ENCODE data around the gene UBTF. TPM values are rescaled to one million over a fixed set of nuclear protein-coding genes. Genes with fewer than 3 reads are reported as not detected.

Gene UBTF
- total and polyA plus RNA-seq, 4 experiments from 2014 or later, result 12.2 to 264 (median 157) TPM

GRCh38 chr17:44236444-44236991, 17.0 kb upstream of the UBTF start:
- POLR2A ChIA-PET (ENCODE audit: partially characterized antibody), result no interaction called here
- intact Hi-C loops (cut with micrococcal nuclease), result no loop called here
- Mint-ChIP-seq H3K4me3 (no peak overlapping the region), H3K36me3 (no peaks in the 10 kb centered on the region), H3K9me3 (no peaks in the 10 kb centered on the region), H3K27me3 (peaks cover 3 to 9% of the 10 kb centered on the region in 2 donors), H3K27ac (no peak overlapping the region), H3K4me1 (peaks cover 4 to 6% (median 4%) of the 10 kb centered on the region in 4 donors)
- DNase-seq, result no peak
- Histone ChIP-seq H3K27me3 (ENCODE audit: insufficient read depth, low read length) (no peaks in the 10 kb centered on the region), H3K36me3 (ENCODE audit: insufficient read depth, low read length) (no peaks in the 10 kb centered on the region), H3K4me3 (ENCODE audit: low read length in 2 of 2) (no peak overlapping the region), H3K27ac (ENCODE audit: low read depth, low read length) (no peak overlapping the region), H3K4me1 (ENCODE audit: insufficient read depth, low read length) (no peaks in the 10 kb centered on the region), H3K9me3 (ENCODE audit: control insufficient read depth in 1 of 2, low read length in 2 of 2) (no peaks in the 10 kb centered on the region)
- CTCF ChIA-PET (ENCODE audit: partially characterized antibody), result no interaction called here

DNA sequence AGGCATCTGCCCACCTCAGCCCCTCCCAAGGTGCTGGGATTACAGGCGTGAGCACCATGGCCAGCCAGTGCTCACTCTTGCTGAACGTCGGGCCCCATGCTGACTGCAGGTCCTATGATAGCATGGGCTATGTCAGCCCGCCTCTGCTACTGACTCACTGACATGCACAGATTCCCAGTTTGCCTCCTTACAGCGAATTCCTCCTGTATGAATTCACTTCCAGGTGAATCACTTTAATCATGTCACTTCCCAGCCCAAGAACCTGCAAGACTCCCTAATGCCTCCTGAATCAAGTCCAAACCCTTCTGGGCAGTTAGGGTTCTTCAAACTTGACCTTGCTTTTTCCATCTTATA, 16.1 kb upstream of the UBTF start:
- Mint-ChIP-seq H3K9me3 (no peaks in the 10 kb centered on the region), H3K4me1 (peaks cover 4 to 6% (median 4%) of the 10 kb centered on the region in 4 donors), H3K36me3 (no peaks in the 10 kb centered on the region), H3K4me3 (no peak overlapping the region), H3K27ac (no peak overlapping the region), H3K27me3 (peaks cover 3 to 9% of the 10 kb centered on the region in 2 donors)
- Histone ChIP-seq H3K27me3 (ENCODE audit: insufficient read depth, low read length) (no peaks in the 10 kb centered on the region), H3K27ac (ENCODE audit: low read depth, low read length) (no peak overlapping the region), H3K4me3 (ENCODE audit: low read length in 2 of 2) (no peak overlapping the region), H3K9me3 (ENCODE audit: control insufficient read depth in 1 of 2, low read length in 2 of 2) (no peaks in the 10 kb centered on the region), H3K36me3 (ENCODE audit: insufficient read depth, low read length) (no peaks in the 10 kb centered on the region), H3K4me1 (ENCODE audit: insufficient read depth, low read length) (no peaks in the 10 kb centered on the region)
- DNase-seq, result no peak
- POLR2A ChIA-PET (ENCODE audit: partially characterized antibody), result no interaction called here
- intact Hi-C loops (cut with micrococcal nuclease), result no loop called here
- CTCF ChIA-PET (ENCODE audit: partially characterized antibody), result no interaction called here

DNA sequence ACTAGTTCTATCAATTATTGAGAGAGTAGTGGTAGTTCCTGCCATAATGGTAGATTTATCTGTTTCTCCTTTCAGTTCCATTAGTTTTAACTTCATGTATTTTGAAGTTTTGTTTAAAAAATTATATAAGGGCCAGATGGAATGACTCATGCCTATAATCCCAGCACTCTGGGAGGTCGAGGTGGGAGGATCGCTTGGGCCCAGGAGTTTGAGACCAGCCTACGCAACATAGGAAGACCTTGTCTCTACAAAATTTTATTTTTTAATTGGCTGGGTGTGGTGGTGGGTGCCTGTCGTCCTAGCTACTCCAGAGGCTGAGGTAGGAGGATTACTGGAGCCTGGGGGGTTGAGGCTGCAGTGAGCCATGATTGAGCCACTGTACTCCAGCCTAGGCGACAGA, 14.1 kb upstream of the UBTF start:
- H3K27me3 ChIP-seq (ENCODE audit: insufficient read depth, low read length), result no peaks in the 10 kb centered on the region
- no peak for DNase-seq
- Mint-ChIP-seq H3K4me3 (no peak overlapping the region), H3K27ac (no peak overlapping the region), H3K9me3 (no peaks in the 10 kb centered on the region), H3K27me3 (peaks cover 3 to 9% of the 10 kb centered on the region in 2 donors), H3K4me1 (peaks cover 4 to 6% (median 4%) of the 10 kb centered on the region in 4 donors), H3K36me3 (no peaks in the 10 kb centered on the region)
- H3K4me3 ChIP-seq (ENCODE audit: low read length in 2 of 2), result no peak overlapping the region
- no peak overlapping the region for H3K27ac ChIP-seq (ENCODE audit: low read depth, low read length)
- H3K4me1 ChIP-seq (ENCODE audit: insufficient read depth, low read length), result no peaks in the 10 kb centered on the region
- no peaks in the 10 kb centered on the region for H3K9me3 ChIP-seq (ENCODE audit: control insufficient read depth in 1 of 2, low read length in 2 of 2)
- no peaks in the 10 kb centered on the region for H3K36me3 ChIP-seq (ENCODE audit: insufficient read depth, low read length)
- CTCF ChIA-PET (ENCODE audit: partially characterized antibody), result interaction anchor here (1.4 kb wide), 1 partner anchor 23 kb away, joined by 3 read pairs; no protein-coding TSS in a partner anchor
- POLR2A ChIA-PET (ENCODE audit: partially characterized antibody), result no interaction called here
- intact Hi-C loops (cut with micrococcal nuclease), result no loop called here

DNA sequence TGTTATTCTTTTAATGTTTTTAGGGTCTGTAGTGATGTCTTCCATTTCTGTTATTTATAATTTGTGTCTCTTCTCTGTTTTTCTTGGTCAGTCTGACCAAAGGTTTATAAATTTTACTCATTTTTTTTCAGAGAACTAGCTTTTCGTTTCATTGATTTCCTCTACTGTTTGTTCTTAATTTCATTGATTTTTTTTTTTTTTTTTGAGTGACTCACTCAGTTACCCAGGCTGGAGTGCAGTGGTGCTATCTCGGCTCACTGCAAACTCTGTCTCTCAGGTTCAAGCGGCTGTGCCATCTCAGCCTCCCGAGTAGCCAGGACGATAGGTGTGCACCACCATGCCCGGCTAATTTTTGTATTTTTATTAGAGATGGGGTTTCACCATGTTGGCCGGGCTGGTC, 12.6 kb upstream of the UBTF start:
- no peak overlapping the region for H3K4me3 Mint-ChIP-seq
- H3K36me3 Mint-ChIP-seq, result no peaks in the 10 kb centered on the region

GRCh38 chr17:44230140-44230539, 10.7 kb upstream of the UBTF start:
- Histone ChIP-seq H3K27ac (ENCODE audit: low read depth, low read length) (no peak overlapping the region), H3K36me3 (ENCODE audit: insufficient read depth, low read length) (no peaks in the 10 kb centered on the region), H3K4me1 (ENCODE audit: insufficient read depth, low read length) (no peaks in the 10 kb centered on the region), H3K4me3 (ENCODE audit: low read length in 2 of 2) (no peak overlapping the region), H3K27me3 (ENCODE audit: insufficient read depth, low read length) (no peaks in the 10 kb centered on the region), H3K9me3 (ENCODE audit: control insufficient read depth in 1 of 2, low read length in 2 of 2) (no peaks in the 10 kb centered on the region)
- DNase-seq, result no peak
- Mint-ChIP-seq H3K27ac (no peak overlapping the region), H3K4me3 (no peak overlapping the region), H3K36me3 (no peaks in the 10 kb centered on the region), H3K27me3 (peaks cover 3 to 6% of the 10 kb centered on the region in 2 donors), H3K4me1 (peaks cover 3 to 4% (median 4%) of the 10 kb centered on the region in 4 donors), H3K9me3 (no peaks in the 10 kb centered on the region)
- intact Hi-C loops (cut with micrococcal nuclease), result no loop called here
- CTCF ChIA-PET (ENCODE audit: partially characterized antibody), result no interaction called here
- POLR2A ChIA-PET (ENCODE audit: partially characterized antibody), result interaction anchor here (1.3 to 1.4 kb wide), 2 partner anchors 9 to 17 kb away, joined by 3 to 6 read pairs; no protein-coding TSS in a partner anchor

More for the DNA sequence above, 12.6 kb upstream of the UBTF start:
- ChIA-PET POLR2A (ENCODE audit: partially characterized antibody) (no interaction called here), CTCF (ENCODE audit: partially characterized antibody) (interaction anchor here (2.5 kb wide), 1 partner anchor 22 kb away, joined by 8 read pairs; no protein-coding TSS in a partner anchor)
- intact Hi-C loops (cut with micrococcal nuclease), result no loop called here
- Histone ChIP-seq H3K27ac (ENCODE audit: low read depth, low read length) (no peak overlapping the region), H3K36me3 (ENCODE audit: insufficient read depth, low read length) (no peaks in the 10 kb centered on the region), H3K9me3 (ENCODE audit: control insufficient read depth in 1 of 2, low read length in 2 of 2) (no peaks in the 10 kb centered on the region), H3K4me1 (ENCODE audit: insufficient read depth, low read length) (no peaks in the 10 kb centered on the region), H3K27me3 (ENCODE audit: insufficient read depth, low read length) (no peaks in the 10 kb centered on the region), H3K4me3 (ENCODE audit: low read length in 2 of 2) (no peak overlapping the region)
- no peak overlapping the region for H3K27ac Mint-ChIP-seq
- H3K9me3 Mint-ChIP-seq, result no peaks in the 10 kb centered on the region
- peaks cover 4 to 6% (median 4%) of the 10 kb centered on the region in 4 donors for H3K4me1 Mint-ChIP-seq
- DNase-seq, result no peak
- H3K27me3 Mint-ChIP-seq, result peaks cover 3 to 9% of the 10 kb centered on the region in 2 donors

- no peaks in the 10 kb centered on the region for H3K4me1 Mint-ChIP-seq
- no peaks in the 10 kb centered on the region for H3K9me3 Mint-ChIP-seq
- Histone ChIP-seq H3K36me3 (ENCODE audit: insufficient read depth, low read length) (no peaks in the 10 kb centered on the region), H3K9me3 (ENCODE audit: control insufficient read depth in 1 of 2, low read length in 2 of 2) (no peaks in the 10 kb centered on the region), H3K4me3 (ENCODE audit: low read length in 2 of 2) (no peak overlapping the region), H3K27ac (ENCODE audit: low read depth, low read length) (no peak overlapping the region), H3K27me3 (ENCODE audit: insufficient read depth, low read length) (no peaks in the 10 kb centered on the region), H3K4me1 (ENCODE audit: insufficient read depth, low read length) (no peaks in the 10 kb centered on the region)
- CTCF ChIA-PET (ENCODE audit: partially characterized antibody), result interaction anchor here (0.9 to 1.0 kb wide), 2 partner anchors 19 to 98 kb away, joined by 3 read pairs; no protein-coding TSS in a partner anchor
- POLR2A ChIA-PET (ENCODE audit: partially characterized antibody), result interaction anchor here (0.5 to 1.4 kb wide), 3 partner anchors 8 to 57 kb away, joined by 3 to 6 read pairs (median 3); no protein-coding TSS in a partner anchor
- H3K27me3 Mint-ChIP-seq, result peaks cover 3% of the 10 kb centered on the region in 2 donors
- no peak overlapping the region for H3K27ac Mint-ChIP-seq
- intact Hi-C loops (cut with micrococcal nuclease), result no loop called here
- DNase-seq, result no peak
- H3K36me3 Mint-ChIP-seq, result no peaks in the 10 kb centered on the region
- no peak overlapping the region for H3K4me3 Mint-ChIP-seq
Measured at GRCh38 chr17:44229090-44229489, 9.6 kb upstream of the UBTF start.

DNA sequence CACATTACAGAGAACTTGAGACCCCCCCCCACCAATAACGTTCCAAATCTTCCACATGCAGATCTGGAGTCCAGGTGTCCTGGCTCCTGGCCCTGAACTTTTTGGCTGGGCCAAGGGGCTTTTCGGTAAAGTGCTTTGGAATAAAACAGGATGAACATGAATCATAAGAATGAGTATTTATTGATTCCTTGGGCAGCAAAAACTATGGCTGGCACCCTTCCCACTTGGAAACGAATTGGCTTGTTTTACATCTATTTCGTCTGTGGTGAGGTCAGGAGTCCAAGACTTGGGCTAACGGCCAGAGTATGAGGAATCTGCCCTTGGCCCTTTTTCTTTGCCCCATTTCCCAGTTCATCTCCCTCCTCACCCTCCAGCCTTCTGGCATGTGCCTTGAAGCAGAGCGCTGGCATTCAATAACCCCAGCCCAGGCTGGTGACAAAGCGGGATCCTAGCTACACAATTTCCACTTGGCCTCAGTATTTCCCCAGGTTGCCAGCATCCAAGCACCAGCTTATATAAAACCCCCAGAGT, 4.1 kb upstream of the UBTF start:
- peaks cover 13% of the 10 kb centered on the region for H3K4me1 ChIP-seq (ENCODE audit: insufficient read depth, low read length)
- Mint-ChIP-seq H3K27ac (peak overlapping the region in 5 of 7 donors; percentile 2 to 67 (median 46)), H3K36me3 (peaks cover 0 to 10% of the 10 kb centered on the region in 2 donors), H3K4me1 (peaks cover 4 to 24% (median 10%) of the 10 kb centered on the region in 4 donors), H3K4me3 (peak overlapping the region in 2 of 8 donors; percentile 46 to 63), H3K9me3 (peaks cover 0 to 2% (median 0%) of the 10 kb centered on the region in 8 donors), H3K27me3 (no peaks in the 10 kb centered on the region)
- no peak overlapping the region for H3K27ac ChIP-seq (ENCODE audit: low read depth, low read length)
- ChIA-PET CTCF (ENCODE audit: partially characterized antibody) (interaction anchor here (1.9 kb wide), 1 partner anchor 14 kb away, joined by 7 read pairs; no protein-coding TSS in a partner anchor), POLR2A (ENCODE audit: partially characterized antibody) (interaction anchor here (0.6 to 9.3 kb wide), 6 partner anchors 14 to 122 kb away, joined by 3 to 209 read pairs (median 14); partner anchors contain the start of genes GRN, SLC25A39 and TMUB2)
- DNase-seq, result no peak
- H3K4me3 ChIP-seq (ENCODE audit: low read length in 2 of 2), result no peak overlapping the region
- H3K9me3 ChIP-seq (ENCODE audit: control insufficient read depth in 1 of 2, low read length in 2 of 2), result no peaks in the 10 kb centered on the region
- H3K36me3 ChIP-seq (ENCODE audit: insufficient read depth, low read length), result no peaks in the 10 kb centered on the region
- intact Hi-C loops (cut with micrococcal nuclease), result no loop called here
- H3K27me3 ChIP-seq (ENCODE audit: insufficient read depth, low read length), result no peaks in the 10 kb centered on the region
